ENCODE results near the gene DLG2.

Gene DLG2

DNA sequence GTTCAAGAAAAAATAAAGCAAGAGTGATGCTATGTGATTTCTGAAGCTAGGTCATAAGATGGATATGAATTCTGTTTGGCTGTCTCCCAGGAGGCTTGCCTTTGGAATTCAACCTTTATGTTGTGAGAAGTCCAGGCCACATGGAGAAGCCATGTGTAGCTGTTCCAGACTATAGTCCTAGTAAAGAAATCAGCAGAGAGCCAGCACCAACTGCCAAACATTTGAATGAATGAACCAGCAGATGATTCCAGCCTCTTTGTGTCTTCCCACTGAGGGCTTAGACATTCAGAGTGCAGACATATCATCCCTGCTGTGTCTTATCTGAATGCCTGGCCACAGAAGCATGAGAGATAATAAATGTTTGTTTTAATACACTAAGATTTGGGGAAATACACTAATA, 1150.6 kb downstream of the DLG2 start:
- Histone ChIP-seq H3F3A (ENCODE audit: insufficient read depth, low read length) (no peaks in the 10 kb centered on the region), H3K9ac (ENCODE audit: low read length) (no peak overlapping the region), H3K9me2 (ENCODE audit: low read depth, low read length) (no peaks in the 10 kb centered on the region), H4K20me1 (ENCODE audit: insufficient read depth, low read length) (no peaks in the 10 kb centered on the region), H3K4me2 (ENCODE audit: low read length) (no peak overlapping the region), H3K4me3 (ENCODE audit: low read depth, low read length, poor library complexity, severe bottlenecking) (no peak overlapping the region), H2AFZ (ENCODE audit: low read length) (no peak overlapping the region), H3K4me1 (ENCODE audit: insufficient read depth, low read length, severe bottlenecking) (no peaks in the 10 kb centered on the region), H3K36me3 (ENCODE audit: insufficient read depth, low read length) (no peaks in the 10 kb centered on the region), H3K79me2 (ENCODE audit: insufficient read depth, low read length) (no peaks in the 10 kb centered on the region), H3K27me3 (ENCODE audit: insufficient read depth, low read length) (no peaks in the 10 kb centered on the region), H3K27ac (ENCODE audit: low read depth, low read length, poor library complexity, severe bottlenecking) (no peak overlapping the region), H3K9me3 (ENCODE audit: low read length) (no peaks in the 10 kb centered on the region)
- TF ChIP-seq, protein P1, sequence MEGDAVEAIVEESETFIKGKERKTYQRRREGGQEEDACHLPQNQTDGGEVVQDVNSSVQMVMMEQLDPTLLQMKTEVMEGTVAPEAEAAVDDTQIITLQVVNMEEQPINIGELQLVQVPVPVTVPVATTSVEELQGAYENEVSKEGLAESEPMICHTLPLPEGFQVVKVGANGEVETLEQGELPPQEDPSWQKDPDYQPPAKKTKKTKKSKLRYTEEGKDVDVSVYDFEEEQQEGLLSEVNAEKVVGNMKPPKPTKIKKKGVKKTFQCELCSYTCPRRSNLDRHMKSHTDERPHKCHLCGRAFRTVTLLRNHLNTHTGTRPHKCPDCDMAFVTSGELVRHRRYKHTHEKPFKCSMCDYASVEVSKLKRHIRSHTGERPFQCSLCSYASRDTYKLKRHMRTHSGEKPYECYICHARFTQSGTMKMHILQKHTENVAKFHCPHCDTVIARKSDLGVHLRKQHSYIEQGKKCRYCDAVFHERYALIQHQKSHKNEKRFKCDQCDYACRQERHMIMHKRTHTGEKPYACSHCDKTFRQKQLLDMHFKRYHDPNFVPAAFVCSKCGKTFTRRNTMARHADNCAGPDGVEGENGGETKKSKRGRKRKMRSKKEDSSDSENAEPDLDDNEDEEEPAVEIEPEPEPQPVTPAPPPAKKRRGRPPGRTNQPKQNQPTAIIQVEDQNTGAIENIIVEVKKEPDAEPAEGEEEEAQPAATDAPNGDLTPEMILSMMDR (IDR thresholded peaks at IDR 0.05; ENCODE audit: low read length) = no peak
- no peak for TF ChIP-seq EZH2 (IDR thresholded peaks at IDR 0.05; ENCODE audit: borderline replicate concordance, low read length)

DNA sequence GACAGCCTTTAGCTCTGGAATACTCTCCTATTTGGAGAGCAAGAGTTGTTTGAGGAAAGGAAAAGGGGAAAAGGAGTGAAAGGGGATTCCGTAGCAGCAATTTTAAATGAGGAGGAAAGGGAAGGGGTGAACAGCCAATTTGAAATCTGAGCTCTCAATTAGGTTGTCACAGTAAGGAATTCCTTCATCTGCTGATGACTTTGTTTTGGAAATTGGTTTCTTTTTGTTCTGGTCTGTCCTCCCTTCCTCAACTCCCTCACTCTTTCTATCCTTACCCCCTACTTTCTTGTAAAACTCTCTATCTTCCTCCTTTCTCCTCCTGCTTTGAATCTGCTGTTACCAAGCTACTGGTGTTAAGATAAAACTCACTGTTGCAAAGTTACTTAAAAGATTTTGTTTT, 1155.6 kb downstream of the DLG2 start:
- H4K20me1 ChIP-seq (ENCODE audit: insufficient read depth, low read length) = no peaks in the 10 kb centered on the region
- H3K9me2 ChIP-seq (ENCODE audit: low read depth, low read length) = no peaks in the 10 kb centered on the region
- no peak overlapping the region for H3K4me3 ChIP-seq (ENCODE audit: low read depth, low read length, poor library complexity, severe bottlenecking)
- no peaks in the 10 kb centered on the region for H3K27me3 ChIP-seq (ENCODE audit: insufficient read depth, low read length)
- no peaks in the 10 kb centered on the region for H3K36me3 ChIP-seq (ENCODE audit: insufficient read depth, low read length)
- no peaks in the 10 kb centered on the region for H3K79me2 ChIP-seq (ENCODE audit: insufficient read depth, low read length)
- no peaks in the 10 kb centered on the region for H3K4me1 ChIP-seq (ENCODE audit: insufficient read depth, low read length, severe bottlenecking)
- no peak overlapping the region for H3K4me2 ChIP-seq (ENCODE audit: low read length)
- no peak overlapping the region for H2AFZ ChIP-seq (ENCODE audit: low read length)
- no peak for TF ChIP-seq EZH2 (IDR thresholded peaks at IDR 0.05; ENCODE audit: borderline replicate concordance, low read length)
- TF ChIP-seq, protein P1 (IDR thresholded peaks at IDR 0.05; ENCODE audit: low read length) = no peak
- H3F3A ChIP-seq (ENCODE audit: insufficient read depth, low read length) = no peaks in the 10 kb centered on the region
- H3K9ac ChIP-seq (ENCODE audit: low read length) = no peak overlapping the region
- H3K27ac ChIP-seq (ENCODE audit: low read depth, low read length, poor library complexity, severe bottlenecking) = no peak overlapping the region
- H3K9me3 ChIP-seq (ENCODE audit: low read length) = no peaks in the 10 kb centered on the region

DNA sequence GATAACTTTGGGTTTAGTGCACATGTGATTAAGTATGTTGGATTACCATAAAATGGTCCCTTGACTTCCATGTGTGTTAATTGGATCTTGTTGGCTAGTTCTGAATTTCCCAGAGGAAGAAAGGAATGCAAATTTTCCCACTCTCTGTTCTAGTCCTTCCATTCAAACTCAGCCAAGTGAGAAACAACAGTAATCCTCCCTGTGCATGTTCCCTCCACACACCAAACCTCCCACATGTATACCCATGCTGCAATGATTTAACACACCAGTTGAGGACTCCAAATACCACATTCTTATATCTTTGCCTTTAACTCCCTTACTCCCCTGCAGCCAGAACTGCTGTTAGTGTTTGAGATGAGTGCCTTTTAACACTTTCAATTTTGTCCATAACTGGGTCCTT, 1158.9 kb downstream of the DLG2 start:
- Histone ChIP-seq H2AFZ (ENCODE audit: low read length) (no peak overlapping the region), H3K4me2 (ENCODE audit: low read length) (no peak overlapping the region), H3K9me2 (ENCODE audit: low read depth, low read length) (no peaks in the 10 kb centered on the region), H3K79me2 (ENCODE audit: insufficient read depth, low read length) (no peaks in the 10 kb centered on the region), H3K9ac (ENCODE audit: low read length) (no peak overlapping the region), H3K9me3 (ENCODE audit: low read length) (no peaks in the 10 kb centered on the region), H3K27ac (ENCODE audit: low read depth, low read length, poor library complexity, severe bottlenecking) (no peak overlapping the region), H3K4me1 (ENCODE audit: insufficient read depth, low read length, severe bottlenecking) (no peaks in the 10 kb centered on the region), H3F3A (ENCODE audit: insufficient read depth, low read length) (no peaks in the 10 kb centered on the region), H3K36me3 (ENCODE audit: insufficient read depth, low read length) (no peaks in the 10 kb centered on the region), H4K20me1 (ENCODE audit: insufficient read depth, low read length) (no peaks in the 10 kb centered on the region), H3K4me3 (ENCODE audit: low read depth, low read length, poor library complexity, severe bottlenecking) (no peak overlapping the region), H3K27me3 (ENCODE audit: insufficient read depth, low read length) (no peaks in the 10 kb centered on the region)
- no peak for TF ChIP-seq EZH2 (IDR thresholded peaks at IDR 0.05; ENCODE audit: borderline replicate concordance, low read length)
- TF ChIP-seq, protein P1 (IDR thresholded peaks at IDR 0.05; ENCODE audit: low read length) = no peak

Measured in OCI-LY1 (cell line).